GM12878 (cell line): ENCODE measurements around the gene PPP2R3B. TPM values are rescaled to one million over a fixed set of nuclear protein-coding genes. Genes with fewer than 3 reads are reported as not detected.

Source experiments
- ATAC-seq: fragments of 200-7000 bp; cut with Tn5 transposase; 3 replicates; pipeline ENCODE4 v1.9.1; 2020; ENCODE audit warnings: mild to moderate bottlenecking, moderate library complexity
- BruUV-seq: library from RNA; stranded (reverse); fragments of 400-500 nt; replicated peaks from 2 replicates; lab custom pipeline; 2021; lab: Mats Ljungman, UMichigan
- CTCF ChIA-PET: fragments of 300-600 bp; sonication (Branson Sonifier 250); formaldehyde crosslinking; extraction: SDS; loops from one replicate; lab custom pipeline; 2021; ENCODE audit warnings: inconsistent platforms; lab: Yijun Ruan, JAX
- POLR2A ChIA-PET: fragments of 350-600 bp; formaldehyde crosslinking; extraction: SDS; loops from one replicate; lab custom pipeline; 2021; ENCODE audit warnings: inconsistent platforms; lab: Charles Lee
- RAD21 ChIA-PET: fragments of 300-600 bp; sonication (Branson Sonifier 250); formaldehyde crosslinking; loops from one replicate; lab custom pipeline; 2023; ENCODE audit warnings: antibody characterized with exemption; ENCODE audit not compliant: unreplicated experiment; lab: Charles Lee
- SMC1A ChIA-PET: fragments of 300-600 bp; sonication (Branson Sonifier 250); formaldehyde crosslinking; loops from one replicate; lab custom pipeline; 2023; ENCODE audit not compliant: unreplicated experiment, uncharacterized antibody; lab: Charles Lee
- DNase-seq: peaks from one replicate; pipeline ENCODE4 v3.0.0-alpha.2; 2011; ENCODE audit warnings: low read depth, low spot score
- FAIRE-seq: peaks from 3 replicates; lab custom pipeline; 2011; peaks lifted over from hg19 to GRCh38; lab: Jason Lieb, UNC
- H2AFZ ChIP-seq: 2 replicates; pipeline ENCODE4 v1.6.0; 2011; ENCODE audit warnings: low read depth, low read length, control low read depth; ENCODE audit not compliant: control insufficient read depth
- H3K27ac ChIP-seq: 2 replicates; pipeline ENCODE4 v1.5.1; 2011; ENCODE audit warnings: control low read depth; ENCODE audit not compliant: control insufficient read depth, insufficient read depth
- H3K27me3 ChIP-seq, 2 experiments: replicated peaks in 1 of 2; 2 replicates each; pipeline versions ENCODE4 v1.6.0 to v1.6.1; 2011; ENCODE audit warnings: low read length in 1 of 2; ENCODE audit not compliant: control insufficient read depth in 2 of 2, insufficient read depth in 2 of 2
- H3K36me3 ChIP-seq, 2 experiments: 2 replicates each; pipeline ENCODE4 v1.5.1; 2011; ENCODE audit warnings: low read length in 1 of 2; ENCODE audit not compliant: control insufficient read depth in 2 of 2, insufficient read depth in 2 of 2
- H3K4me1 ChIP-seq: 2 replicates; pipeline ENCODE4 v1.6.1; 2011; ENCODE audit warnings: mild to moderate bottlenecking, low read length, moderate library complexity, mixed read lengths; ENCODE audit not compliant: control insufficient read depth, insufficient read depth
- H3K4me2 ChIP-seq: 2 replicates; pipeline ENCODE4 v1.6.0; 2011; ENCODE audit warnings: control low read depth; ENCODE audit not compliant: control insufficient read depth, insufficient read depth
- H3K4me3 ChIP-seq: fragments of 200-600 bp; sonication (generic); 2 replicates; pipeline ENCODE4 v1.5.1; 2016
- H3K79me2 ChIP-seq: 2 replicates; pipeline ENCODE4 v1.6.0; 2011; ENCODE audit warnings: low read length; ENCODE audit not compliant: control insufficient read depth, insufficient read depth
- H3K9ac ChIP-seq: 2 replicates; pipeline ENCODE4 v1.8.0; 2011; ENCODE audit warnings: low read length, control low read depth, mixed read lengths; ENCODE audit not compliant: control insufficient read depth, insufficient read depth
- H3K9me3 ChIP-seq: replicated peaks from 3 replicates; pipeline ENCODE4 v1.5.1; 2011; ENCODE audit warnings: mild to moderate bottlenecking, low read length; ENCODE audit not compliant: control insufficient read depth, insufficient read depth
- H4K20me1 ChIP-seq: 2 replicates; pipeline ENCODE4 v1.6.0; 2011; ENCODE audit not compliant: control insufficient read depth, insufficient read depth
- CBX5 ChIP-seq: sonication (generic); IDR thresholded peaks from 2 replicates; pipeline ENCODE4 v1.6.1; 2016; ENCODE audit warnings: low read depth, moderate library complexity, mild to moderate bottlenecking, inconsistent platforms
- CHD2 ChIP-seq: IDR thresholded peaks from 2 replicates; pipeline ENCODE4 v1.6.1; 2011; ENCODE audit warnings: low read depth, low read length, improper control_type of control experiment, borderline replicate concordance
- EED ChIP-seq: sonication (generic); IDR thresholded peaks from 2 replicates; pipeline ENCODE4 v1.6.1; 2016; ENCODE audit warnings: antibody characterized with exemption, low read depth
- ESRRA ChIP-seq: IDR thresholded peaks from 2 replicates; pipeline ENCODE4 v1.6.1; 2012; ENCODE audit warnings: mild to moderate bottlenecking, low read length, improper control_type of control experiment
- EZH2 ChIP-seq: IDR thresholded peaks from 2 replicates; pipeline ENCODE4 v1.6.1; 2012; ENCODE audit warnings: low read depth, mild to moderate bottlenecking, control low read depth, inconsistent platforms, low read length, borderline replicate concordance; ENCODE audit not compliant: control insufficient read depth
- FOXM1 ChIP-seq: IDR thresholded peaks from 2 replicates; pipeline ENCODE4 v1.6.1; 2012; ENCODE audit warnings: low read depth, mild to moderate bottlenecking, inconsistent platforms, low read length, moderate library complexity
- NR2C1 ChIP-seq: fragments of 450-650 bp; IDR thresholded peaks from 2 replicates; pipeline ENCODE4 v1.6.1; 2017; ENCODE audit warnings: antibody characterized with exemption, mild to moderate bottlenecking, moderate library complexity
- RAD51 ChIP-seq: fragments of 450-650 bp; IDR thresholded peaks from 2 replicates; pipeline ENCODE4 v1.6.1; 2016; ENCODE audit warnings: moderate library complexity, mild to moderate bottlenecking, inconsistent platforms
- SPI1 ChIP-seq: IDR thresholded peaks from 2 replicates; pipeline ENCODE4 v1.6.1; 2011; ENCODE audit warnings: low read depth, mild to moderate bottlenecking, low read length, moderate library complexity, borderline replicate concordance; ENCODE audit not compliant: insufficient read depth
- SRF ChIP-seq, 2 experiments: IDR thresholded peaks; 2 replicates each; pipeline ENCODE4 v1.6.1; 2011; ENCODE audit warnings: low read depth in 2 of 2, low read length in 2 of 2, mild to moderate bottlenecking in 1 of 2, moderate library complexity in 1 of 2
- STAT3 ChIP-seq: IDR thresholded peaks from 2 replicates; pipeline ENCODE4 v1.6.1; 2011; ENCODE audit warnings: low read depth, low read length, improper control_type of control experiment
- ZNF207 ChIP-seq: fragments of 450-650 bp; IDR thresholded peaks from 2 replicates; pipeline ENCODE4 v1.6.1; 2014; ENCODE audit warnings: antibody characterized with exemption, mild to moderate bottlenecking, borderline replicate concordance
- WGBS: methylation state at CpG from one replicate; pipeline ENCODE4 v1.1.6; 2016; ENCODE audit warnings: low lambda C conversion rate; ENCODE audit not compliant: insufficient replicate concordance, insufficient coverage; ENCODE audit errors: missing lambda C conversion rate; 5-methylcytosine and 5-hydroxymethylcytosine counted together
- in situ Hi-C: fragments of 300-500 bp; cut with MboI; formaldehyde crosslinking; loops from 9 replicates; pipeline ENCODE4 v1.14.3; 2018; ENCODE audit warnings: mixed read lengths
- intact Hi-C: fragments of 100-400 bp; cut with micrococcal nuclease; formaldehyde crosslinking; loops from one replicate; pipeline ENCODE4 v1.14.2; 2022; ENCODE audit not compliant: unreplicated experiment
- polyA plus RNA-seq, 11 experiments: library from polyadenylated mRNA; depleted of rRNA in 4 of 11; unstranded in 6 of 11; stranded (reverse) in 5 of 11; fragments of >200 nt; fragmentation: Nextera tagmentation in 4 of 11; fragmentation: Illumina TruSeq in 1 of 11; extraction: Ambion mirVana in 4 of 11; extraction: Trizol in 1 of 11; gene quantifications; 1 replicate in 1 of 11; 2 replicates in 10 of 11; pipeline versions ENCODE4 v1.2.1 to v1.2.3, GENCODE V29; 2011 to 2016; ENCODE audit warnings: inconsistent platforms in 2 of 11, missing spikeins in 2 of 11, low read depth in 1 of 11
- total RNA-seq, 4 experiments: library from RNA; depleted of rRNA in 3 of 4; stranded (reverse); fragments of >200 nt in 3 of 4; fragmentation: Illumina TruSeq in 1 of 4; extraction: Trizol in 1 of 4; gene quantifications; 2 replicates each; pipeline versions ENCODE4 v1.2.1 to v1.2.3, GENCODE V29; 2013 to 2021
- TF ChIP-seq, protein P1 (sequence below): IDR thresholded peaks from 2 replicates; pipeline ENCODE4 v1.6.1; 2011; ENCODE audit warnings: borderline replicate concordance, low read depth, mild to moderate bottlenecking, moderate library complexity, mixed read lengths, low read length; ENCODE audit not compliant: insufficient read depth; ENCODE audit errors: extremely low read length
- TF ChIP-seq, protein P2 (sequence below): fragments of 450-650 bp; IDR thresholded peaks from 2 replicates; pipeline ENCODE4 v1.6.1; 2018; ENCODE audit warnings: mild to moderate bottlenecking, low read depth, moderate library complexity; ENCODE audit not compliant: partially characterized antibody

PPP2R3B gene
- total and polyA plus RNA-seq, 10 of the 15 experiments (the other 5 are each of a cell fraction or from before 2014, with no cell fraction given) = 0.11 to 34.3 (median 9.7) TPM; not detected in 1

DNA sequence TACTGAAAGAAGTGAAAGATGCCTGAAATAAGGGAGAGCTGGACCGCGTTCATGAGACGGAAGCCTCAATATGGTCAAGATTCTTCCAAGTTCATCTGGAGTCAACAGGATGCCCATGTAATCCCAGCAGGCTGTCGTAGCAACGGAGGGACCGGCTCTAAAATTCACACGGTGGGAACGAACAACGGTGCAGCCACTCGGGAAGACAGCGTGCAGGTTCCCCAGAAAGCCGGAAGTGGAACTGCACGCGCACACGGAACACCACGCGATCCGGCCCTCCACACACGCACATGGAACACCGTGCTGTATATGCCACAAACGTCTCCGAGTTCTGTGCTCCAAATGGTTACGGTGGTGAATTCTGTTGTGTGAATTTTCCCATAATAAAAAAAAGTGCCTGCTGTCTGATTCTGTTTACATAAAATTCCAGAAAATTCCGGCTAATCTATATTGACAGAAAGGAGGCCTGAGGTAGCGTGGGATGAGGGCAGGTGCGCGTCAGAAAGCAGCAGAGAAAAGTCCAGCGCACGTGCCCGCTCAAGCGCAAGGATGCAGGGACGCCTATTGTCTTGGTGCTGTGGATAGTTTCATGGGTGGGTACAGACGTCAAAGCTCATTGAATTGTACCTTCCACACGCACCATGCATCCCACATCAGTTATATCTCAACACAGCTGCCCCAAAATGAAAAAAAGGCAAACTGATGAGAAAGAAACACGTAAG, 31.2 kb downstream of the PPP2R3B start:
- RAD21 ChIA-PET = no interaction called here
- H3K79me2 ChIP-seq = no peaks in the 10 kb centered on the region
- H4K20me1 ChIP-seq = no peaks in the 10 kb centered on the region

More for the DNA sequence above, 31.2 kb downstream of the PPP2R3B start:
- POLR2A ChIA-PET = no interaction called here
- Histone ChIP-seq H3K9me3 (no peaks in the 10 kb centered on the region; the same call in 1 of the 3 replicates), H3K4me3 (no peak overlapping the region), H2AFZ (no peak overlapping the region), H3K27me3 (no peaks in the 10 kb centered on the region), H3K4me2 (no peak overlapping the region), H3K36me3 (no peaks in the 10 kb centered on the region), H3K9ac (no peak overlapping the region), H3K27ac (no peak overlapping the region), H3K4me1 (no peaks in the 10 kb centered on the region)
- WGBS = 86% methylated on average over 35 of the region's 35 CpGs
- ATAC-seq (no peak), FAIRE-seq (no peak), DNase-seq (peak; percentile 3)
- in situ Hi-C loops (no loop called here), intact Hi-C loops (no loop called here)
- CTCF ChIA-PET = no interaction called here
- no TSS peak for BruUV-seq
- TF ChIP-seq EZH2 = no peak
- TF ChIP-seq ESRRA = no peak
- no peak for TF ChIP-seq CBX5
- TF ChIP-seq, protein P1, sequence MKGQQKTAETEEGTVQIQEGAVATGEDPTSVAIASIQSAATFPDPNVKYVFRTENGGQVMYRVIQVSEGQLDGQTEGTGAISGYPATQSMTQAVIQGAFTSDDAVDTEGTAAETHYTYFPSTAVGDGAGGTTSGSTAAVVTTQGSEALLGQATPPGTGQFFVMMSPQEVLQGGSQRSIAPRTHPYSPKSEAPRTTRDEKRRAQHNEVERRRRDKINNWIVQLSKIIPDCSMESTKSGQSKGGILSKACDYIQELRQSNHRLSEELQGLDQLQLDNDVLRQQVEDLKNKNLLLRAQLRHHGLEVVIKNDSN = no peak
- no peak for TF ChIP-seq SPI1
- no peak for TF ChIP-seq RAD51
- TF ChIP-seq FOXM1 = no peak
- no peak for TF ChIP-seq SRF (IDR thresholded peaks at IDR 0.05; ENCODE audit: low read depth in 2 of 2, low read length in 2 of 2)
- no peak for TF ChIP-seq CHD2
- TF ChIP-seq STAT3 = no peak
- TF ChIP-seq ZNF207 = no peak
- TF ChIP-seq, protein P2, sequence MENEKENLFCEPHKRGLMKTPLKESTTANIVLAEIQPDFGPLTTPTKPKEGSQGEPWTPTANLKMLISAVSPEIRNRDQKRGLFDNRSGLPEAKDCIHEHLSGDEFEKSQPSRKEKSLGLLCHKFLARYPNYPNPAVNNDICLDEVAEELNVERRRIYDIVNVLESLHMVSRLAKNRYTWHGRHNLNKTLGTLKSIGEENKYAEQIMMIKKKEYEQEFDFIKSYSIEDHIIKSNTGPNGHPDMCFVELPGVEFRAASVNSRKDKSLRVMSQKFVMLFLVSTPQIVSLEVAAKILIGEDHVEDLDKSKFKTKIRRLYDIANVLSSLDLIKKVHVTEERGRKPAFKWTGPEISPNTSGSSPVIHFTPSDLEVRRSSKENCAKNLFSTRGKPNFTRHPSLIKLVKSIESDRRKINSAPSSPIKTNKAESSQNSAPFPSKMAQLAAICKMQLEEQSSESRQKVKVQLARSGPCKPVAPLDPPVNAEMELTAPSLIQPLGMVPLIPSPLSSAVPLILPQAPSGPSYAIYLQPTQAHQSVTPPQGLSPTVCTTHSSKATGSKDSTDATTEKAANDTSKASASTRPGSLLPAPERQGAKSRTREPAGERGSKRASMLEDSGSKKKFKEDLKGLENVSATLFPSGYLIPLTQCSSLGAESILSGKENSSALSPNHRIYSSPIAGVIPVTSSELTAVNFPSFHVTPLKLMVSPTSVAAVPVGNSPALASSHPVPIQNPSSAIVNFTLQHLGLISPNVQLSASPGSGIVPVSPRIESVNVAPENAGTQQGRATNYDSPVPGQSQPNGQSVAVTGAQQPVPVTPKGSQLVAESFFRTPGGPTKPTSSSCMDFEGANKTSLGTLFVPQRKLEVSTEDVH = no peak
- TF ChIP-seq NR2C1 = no peak
- no peak for TF ChIP-seq EED
- SMC1A ChIA-PET = no interaction called here
